Natural killer cell (primary cell): Measurements from ENCODE around the gene HOXB5. TPM values are rescaled to one million over a fixed set of nuclear protein-coding genes. Genes with fewer than 3 reads are reported as not detected.

Experiments
- ATAC-seq, 3 donors: fragments of 150-1000 bp in 2 of 3; fragments of 200-7000 bp in 1 of 3; cut with Tn5 transposase; 1 replicate in 1 of 3; 2 replicates in 2 of 3; pipeline ENCODE4 v1.10.0; 2021; ENCODE audit warnings: mild to moderate bottlenecking in 2 of 3, moderate library complexity in 2 of 3
- DNase-seq, 2 donors: peaks; one replicate each; pipeline versions ENCODE4 v3.0.0 to v3.0.0-alpha.2; 2013 to 2021; ENCODE audit warnings: mixed read lengths in 1 of 2
- H3K27ac ChIP-seq: one replicate; pipeline ENCODE4 v1.5.1; 2013; ENCODE audit warnings: mild to moderate bottlenecking, low read length
- H3K27me3 ChIP-seq: one replicate; pipeline ENCODE4 v1.6.1; 2013; ENCODE audit warnings: low read length; ENCODE audit not compliant: control insufficient read depth, insufficient read depth
- H3K36me3 ChIP-seq: one replicate; pipeline ENCODE4 v1.6.1; 2013; ENCODE audit warnings: low read length; ENCODE audit not compliant: control insufficient read depth, insufficient read depth
- H3K4me1 ChIP-seq: one replicate; pipeline ENCODE4 v1.6.1; 2013; ENCODE audit warnings: low read length; ENCODE audit not compliant: control insufficient read depth, insufficient read depth
- H3K4me3 ChIP-seq: one replicate; pipeline ENCODE4 v1.5.1; 2013; ENCODE audit warnings: low read length
- H3K9me3 ChIP-seq: one replicate; pipeline ENCODE4 v1.6.1; 2013; ENCODE audit warnings: low read length; ENCODE audit not compliant: control insufficient read depth, insufficient read depth
- H3K27ac Mint-ChIP-seq, 2 donors: one replicate each; pipeline ENCODE4 v1.8.0; 2022; ENCODE audit warnings: mild to moderate bottlenecking in 2 of 2, mixed read lengths in 2 of 2, moderate library complexity in 1 of 2
- H3K27me3 Mint-ChIP-seq, 2 donors: one replicate each; pipeline ENCODE4 v1.8.0; 2022; ENCODE audit warnings: low read depth in 2 of 2, mixed read lengths in 2 of 2
- H3K36me3 Mint-ChIP-seq: one replicate; pipeline ENCODE4 v1.8.0; 2022; ENCODE audit warnings: mixed read lengths
- H3K4me1 Mint-ChIP-seq, 2 donors: one replicate each; pipeline ENCODE4 v1.8.0; 2022; ENCODE audit warnings: mixed read lengths in 2 of 2
- H3K4me3 Mint-ChIP-seq: one replicate; pipeline ENCODE4 v1.8.0; 2022; ENCODE audit warnings: mild to moderate bottlenecking, moderate library complexity, mixed read lengths
- H3K9me3 Mint-ChIP-seq, 2 donors: one replicate each; pipeline ENCODE4 v1.8.0; 2022; ENCODE audit warnings: mixed read lengths in 2 of 2
- CTCF ChIP-seq: fragments of 200-600 bp; IDR thresholded peaks from one replicate; pipeline ENCODE4 v1.8.0; 2022; ENCODE audit warnings: antibody characterized with exemption
- WGBS: methylation state at CpG from one replicate; pipeline ENCODE4 v1.1.7; 2013; ENCODE audit warnings: missing lambda C conversion rate; ENCODE audit not compliant: insufficient coverage; 5-methylcytosine and 5-hydroxymethylcytosine counted together
- intact Hi-C: fragments of 100-400 bp; cut with micrococcal nuclease; formaldehyde crosslinking; loops from one replicate; pipeline ENCODE4 v1.14.2; 2022
- total RNA-seq, 4 donors: library from RNA; stranded (reverse); fragments of 120-200 nt in 1 of 4; gene quantifications; one replicate each; pipeline versions ENCODE4 v1.2.3 to v1.2.4, GENCODE V29; 2013 to 2022

HOXB5 gene
- total RNA-seq, 3 donors from 2014 or later (not counting 1 experiment from before 2014, with no cell fraction given): not detected

- Histone ChIP-seq H3K27ac (peak overlapping the region; percentile 95), H3K36me3 (no peaks in the 10 kb centered on the region), H3K9me3 (no peaks in the 10 kb centered on the region), H3K4me1 (peaks cover 62% of the 10 kb centered on the region), H3K27me3 (no peaks in the 10 kb centered on the region), H3K4me3 (peak overlapping the region; percentile 77)
- intact Hi-C loops: loop anchor here (2.0 kb wide), 1 partner anchor 15 kb away; no protein-coding TSS in a partner anchor
- WGBS: 0% methylated on average over 18 of the region's 20 CpGs
- Mint-ChIP-seq H3K36me3 (peaks cover 7% of the 10 kb centered on the region), H3K9me3 (no peaks in the 10 kb centered on the region), H3K4me3 (peak overlapping the region; percentile 99), H3K27me3 (peaks cover 0 to 23% of the 10 kb centered on the region in 2 donors), H3K27ac (peak overlapping the region; percentile 94 to 99), H3K4me1 (peaks cover 73 to 74% of the 10 kb centered on the region in 2 donors)
- peak in 1 of 2 donors; percentile 52 for DNase-seq
- no peak for TF ChIP-seq CTCF
- peak; percentile 24 to 45 (median 30) for ATAC-seq
Measured at GRCh38 chr17:48543854-48544348, 49.7 kb downstream of the HOXB5 start.

- ATAC-seq (peak; percentile 63 to 74 (median 71)), DNase-seq (peak; percentile 64 to 77)
- intact Hi-C loops: loop anchor here (2.0 kb wide), 1 partner anchor 14 kb away; no protein-coding TSS in a partner anchor
- under 1% methylated on average over 72 of the region's 72 CpGs for WGBS
- peak overlapping the region; percentile 99 for H3K4me3 Mint-ChIP-seq
- H3K4me3 ChIP-seq: peak overlapping the region; percentile 77
- no peaks in the 10 kb centered on the region for H3K9me3 ChIP-seq
- H3K27me3 ChIP-seq: no peaks in the 10 kb centered on the region
- H3K27ac ChIP-seq: peak overlapping the region; percentile 95
- no peaks in the 10 kb centered on the region for H3K36me3 ChIP-seq
- H3K27ac Mint-ChIP-seq: peak overlapping the region; percentile 94 to 99
- peaks cover 0 to 23% of the 10 kb centered on the region in 2 donors for H3K27me3 Mint-ChIP-seq
- H3K36me3 Mint-ChIP-seq: peaks cover 7% of the 10 kb centered on the region
- H3K9me3 Mint-ChIP-seq: no peaks in the 10 kb centered on the region
- peaks cover 57% of the 10 kb centered on the region for H3K4me1 ChIP-seq
- H3K4me1 Mint-ChIP-seq: peaks cover 68 to 69% of the 10 kb centered on the region in 2 donors
- TF ChIP-seq CTCF: peak; percentile 36
Measured at GRCh38 chr17:48543107-48543853, 50.3 kb downstream of the HOXB5 start.

GRCh38 chr17:48542698-48543106, 50.9 kb downstream of the HOXB5 start:
- Mint-ChIP-seq H3K27me3 (peaks cover 0 to 23% of the 10 kb centered on the region in 2 donors), H3K27ac (peak overlapping the region; percentile 94 to 99), H3K9me3 (no peaks in the 10 kb centered on the region), H3K4me1 (peaks cover 62 to 65% of the 10 kb centered on the region in 2 donors), H3K36me3 (peaks cover 7% of the 10 kb centered on the region), H3K4me3 (peak overlapping the region; percentile 99)
- TF ChIP-seq CTCF: no peak
- no peak for DNase-seq
- peak in 2 of 3 donors; percentile 1 to 2 for ATAC-seq
- Histone ChIP-seq H3K4me3 (peak overlapping the region; percentile 77), H3K36me3 (no peaks in the 10 kb centered on the region), H3K27ac (peak overlapping the region; percentile 95), H3K27me3 (no peaks in the 10 kb centered on the region), H3K4me1 (peaks cover 51% of the 10 kb centered on the region), H3K9me3 (no peaks in the 10 kb centered on the region)
- WGBS: 7% methylated on average over 12 of the region's 12 CpGs
- intact Hi-C loops: loop anchor here (2.0 kb wide), 1 partner anchor 14 kb away; no protein-coding TSS in a partner anchor
